GM21528 (cell line): ENCODE results near the gene IFT43.
"Not testable (repeated sequence)": the region's sequence is repeated elsewhere in the genome, so short reads cannot be mapped to it uniquely, and the experiment has no call there.

ENCODE experiments used
- ATAC-seq: cut with Tn5 transposase; IDR thresholded peaks from one replicate; pipeline ENCODE4 v1.9.1; 2021; ENCODE audit warnings: mild to moderate bottlenecking, moderate library complexity; ENCODE audit not compliant: unreplicated experiment, low FRiP score

IFT43 gene

DNA sequence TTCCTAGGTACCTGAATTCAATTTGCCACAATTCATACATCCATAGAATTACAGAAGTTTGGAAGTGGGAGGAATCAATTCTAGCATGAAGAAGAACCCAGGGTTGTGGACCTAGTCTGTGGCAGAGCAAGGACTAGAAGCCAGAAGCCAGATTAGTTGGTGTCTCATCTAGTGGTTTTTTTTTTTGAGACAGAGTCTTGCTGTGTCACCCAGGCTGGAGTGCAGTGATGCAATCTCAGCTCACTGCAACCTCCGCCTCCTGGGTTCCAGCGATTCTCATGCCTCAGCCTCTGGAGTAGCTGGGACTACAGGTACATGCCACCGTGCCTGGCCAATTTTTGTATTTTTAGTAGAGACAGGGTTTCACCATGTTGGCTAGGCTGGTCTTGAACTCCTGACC is 24.1 kb downstream of the IFT43 start:
- ATAC-seq = not testable (repeated sequence)

DNA sequence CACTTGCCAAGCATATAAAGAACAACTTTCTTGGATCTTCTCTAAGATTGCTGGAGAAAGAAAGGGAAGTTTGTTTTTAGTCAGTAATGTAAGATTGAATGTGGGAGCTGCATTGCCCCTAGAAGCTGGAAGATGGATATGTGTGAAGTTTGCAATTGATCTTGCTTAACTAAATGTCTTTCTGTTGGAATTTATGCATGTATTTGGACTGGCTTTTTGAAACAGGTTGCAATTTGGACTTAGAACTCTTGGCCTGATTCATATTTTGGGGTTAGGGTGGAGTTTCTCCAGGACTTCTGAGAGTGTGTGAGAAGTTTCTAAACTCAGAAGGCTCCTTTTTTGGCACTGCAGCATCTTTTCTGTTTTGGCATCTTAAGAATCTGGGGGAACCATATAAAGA is 26.4 kb downstream of the IFT43 start:
- no peak for ATAC-seq

DNA sequence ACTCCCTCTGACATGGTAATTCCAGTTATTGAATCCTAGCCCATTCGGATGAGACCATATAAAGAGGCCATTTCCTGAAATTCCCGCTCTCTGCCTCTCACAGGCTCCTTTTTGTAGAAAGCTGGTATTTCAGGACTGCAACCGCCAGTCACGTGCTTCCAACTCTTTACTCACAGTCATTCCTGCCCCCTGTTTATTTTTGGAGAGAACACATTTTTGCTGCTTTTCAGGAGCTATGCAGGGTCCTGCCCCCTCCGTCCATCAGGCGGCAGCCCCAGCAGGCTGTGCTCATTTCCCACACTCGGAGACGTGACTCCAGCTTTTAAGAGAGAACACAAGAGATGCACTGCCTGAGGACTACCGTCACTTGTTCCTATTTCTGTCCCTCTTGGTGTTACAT is 26.8 kb downstream of the IFT43 start:
- ATAC-seq = no peak

DNA sequence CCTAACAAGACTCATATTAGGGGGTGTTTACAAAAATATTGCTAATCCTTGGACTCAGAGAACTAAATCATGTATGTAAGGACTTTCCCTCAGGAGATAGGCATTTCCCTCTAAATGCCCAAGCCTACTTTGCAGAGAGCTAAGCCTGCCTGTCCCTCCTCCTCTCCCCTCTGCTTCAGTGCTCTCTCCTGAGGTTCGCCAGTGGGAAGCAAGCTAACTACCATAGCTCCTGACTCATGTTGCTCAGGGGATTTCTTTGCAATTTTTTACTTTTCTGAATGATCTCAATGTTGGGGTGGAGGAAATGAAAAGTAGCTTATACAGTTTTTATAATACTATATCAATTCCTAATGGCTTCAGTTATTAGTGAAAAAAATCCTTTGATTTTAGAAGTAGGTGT is 29.6 kb downstream of the IFT43 start:
- ATAC-seq = no peak

DNA sequence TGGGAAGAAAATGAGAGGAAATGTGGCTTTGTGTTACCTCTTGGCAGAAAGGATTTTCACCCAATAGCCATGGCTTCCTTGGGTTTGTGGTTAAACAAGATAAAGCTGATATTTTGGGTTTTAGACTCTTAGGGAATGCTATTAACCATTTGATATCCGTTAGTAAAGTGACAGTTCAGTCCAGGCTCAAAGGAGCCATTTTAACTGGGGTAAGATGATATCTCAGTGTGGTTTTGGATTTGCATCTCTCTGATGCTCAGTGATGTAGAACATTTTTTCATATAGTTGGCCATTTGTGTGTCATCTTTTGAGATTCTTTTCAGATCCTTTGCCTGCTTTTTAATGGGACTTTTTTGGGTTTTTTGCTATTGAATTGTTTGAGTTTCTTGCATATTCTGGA is 30.1 kb downstream of the IFT43 start:
- no peak for ATAC-seq

DNA sequence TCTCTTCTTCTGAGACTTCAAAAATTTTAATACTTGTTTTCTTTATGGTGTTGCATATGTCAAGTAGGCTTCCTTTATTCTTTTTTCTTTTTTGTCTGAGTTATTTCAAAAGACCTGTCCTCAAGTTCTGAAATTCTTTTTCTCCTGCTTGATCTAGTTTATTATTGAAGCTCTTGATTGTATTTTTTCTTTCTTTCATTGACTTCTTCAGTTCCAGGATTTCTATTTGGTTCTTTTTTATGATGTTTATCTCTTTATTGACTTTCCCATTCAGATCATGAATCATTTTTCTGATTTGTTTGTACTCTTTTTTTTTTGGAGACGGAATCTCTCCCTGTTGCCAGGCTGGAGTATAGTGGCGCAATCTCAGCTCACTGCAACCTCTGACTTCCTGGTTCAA is 34.1 kb downstream of the IFT43 start:
- no peak for ATAC-seq

DNA sequence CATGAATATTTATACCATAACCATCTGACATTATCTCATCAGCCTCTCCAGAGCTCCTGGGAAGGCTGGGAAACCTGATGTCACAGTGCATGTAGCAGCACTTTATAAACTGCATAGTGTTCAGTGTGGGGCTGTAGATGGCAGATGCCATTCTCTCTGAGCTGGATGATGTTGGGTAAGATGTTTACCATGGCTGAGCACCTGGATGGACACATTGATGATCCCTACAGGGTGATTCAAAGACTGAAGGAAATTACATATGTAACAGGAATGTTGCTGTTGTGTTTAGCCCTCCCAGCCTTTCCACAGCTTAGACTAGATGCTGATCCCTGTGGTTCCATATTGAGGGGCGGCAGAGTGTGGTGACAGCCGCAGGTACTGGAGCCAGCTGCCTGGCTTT is 37.4 kb downstream of the IFT43 start:
- no peak for ATAC-seq

DNA sequence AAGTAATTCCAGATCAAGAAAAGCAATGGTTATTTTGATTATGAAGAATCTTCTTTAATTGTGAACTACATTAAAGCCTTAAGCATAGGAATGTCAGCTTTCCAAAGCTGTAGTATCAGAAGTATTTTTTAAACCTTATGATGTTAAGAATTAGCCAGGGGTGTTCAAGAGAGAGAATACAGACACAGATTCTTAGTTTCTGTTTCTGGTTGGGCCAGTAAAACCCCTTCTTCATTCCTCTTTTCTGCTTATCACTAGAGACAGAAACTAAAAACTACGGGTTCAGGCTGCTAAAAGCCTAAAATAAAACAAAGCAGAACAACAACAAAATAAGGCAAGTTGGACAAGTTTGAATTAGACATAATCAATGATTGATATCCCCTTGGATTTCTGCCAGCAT is 38.2 kb downstream of the IFT43 start:
- ATAC-seq = no peak

DNA sequence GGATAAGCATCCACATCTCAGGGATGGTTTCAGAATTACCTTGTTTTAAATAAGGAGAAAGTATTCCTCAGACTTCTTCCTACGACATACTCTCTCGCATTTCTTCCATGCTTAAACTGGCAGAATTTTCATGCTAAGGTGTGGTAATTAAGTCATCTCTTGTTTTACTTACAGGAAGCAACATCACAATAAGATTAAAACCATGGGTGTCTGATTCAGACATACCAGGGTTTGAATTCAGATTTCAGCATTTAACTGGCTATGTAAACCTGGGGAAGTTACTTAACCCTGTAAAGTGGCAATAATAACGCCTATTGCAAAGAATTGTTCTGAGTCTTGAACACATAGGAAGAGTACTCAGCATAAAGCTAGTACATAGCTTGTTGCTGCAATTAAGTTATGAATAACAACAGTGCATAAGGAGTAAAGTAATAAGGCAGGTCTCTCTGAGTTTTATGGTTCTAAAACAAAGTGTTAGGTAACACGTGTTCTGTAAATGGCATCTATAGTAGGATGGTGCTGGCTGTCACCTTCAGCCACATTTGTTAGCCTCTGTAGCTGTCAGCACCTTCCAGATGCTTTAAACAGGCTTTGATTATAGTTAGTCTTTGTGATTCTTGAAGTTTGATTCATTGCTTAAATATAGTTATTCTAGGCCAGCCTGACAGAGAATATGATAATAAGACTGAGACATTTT is 38.8 kb downstream of the IFT43 start:
- ATAC-seq = no peak

DNA sequence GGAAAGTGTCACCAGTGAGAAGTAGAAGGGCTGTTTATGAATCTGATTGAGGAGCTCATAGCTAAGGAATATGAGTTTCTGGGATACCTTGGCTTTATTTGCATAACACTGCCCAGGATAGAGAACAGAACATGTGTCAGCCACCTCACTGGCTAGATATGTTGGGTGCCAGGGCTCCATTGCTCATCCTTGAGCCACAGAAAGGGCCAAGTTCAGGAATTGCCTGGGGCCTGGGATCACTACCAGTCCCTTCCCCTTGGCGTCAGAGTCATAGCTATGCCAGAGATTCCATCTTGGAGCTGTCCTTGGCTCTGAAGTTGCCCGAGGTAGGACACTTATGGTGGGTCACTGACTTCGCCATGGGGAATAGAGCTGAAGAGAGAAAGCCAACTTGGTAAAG is 49.0 kb downstream of the IFT43 start:
- ATAC-seq = no peak

DNA sequence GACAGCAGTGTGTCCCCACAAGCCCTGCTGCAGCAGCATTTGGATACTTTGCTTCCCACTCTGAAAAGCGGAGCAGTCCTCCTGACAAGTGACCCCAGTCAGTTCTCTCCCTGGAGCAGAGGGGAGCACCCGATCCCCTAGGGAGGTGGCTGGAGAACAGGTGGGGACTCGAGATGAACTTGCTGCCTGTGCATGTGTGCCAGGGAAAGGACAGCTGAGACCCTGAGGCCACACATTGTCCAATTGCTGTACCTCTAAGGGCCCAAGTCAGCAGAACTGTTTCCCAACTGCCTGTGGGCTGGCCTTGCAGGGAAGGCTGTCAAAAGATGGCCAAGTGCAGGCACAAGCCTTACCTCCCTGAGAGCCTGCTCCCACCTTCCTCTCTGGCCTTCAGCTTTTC is 55.1 kb downstream of the IFT43 start:
- ATAC-seq = no peak

DNA sequence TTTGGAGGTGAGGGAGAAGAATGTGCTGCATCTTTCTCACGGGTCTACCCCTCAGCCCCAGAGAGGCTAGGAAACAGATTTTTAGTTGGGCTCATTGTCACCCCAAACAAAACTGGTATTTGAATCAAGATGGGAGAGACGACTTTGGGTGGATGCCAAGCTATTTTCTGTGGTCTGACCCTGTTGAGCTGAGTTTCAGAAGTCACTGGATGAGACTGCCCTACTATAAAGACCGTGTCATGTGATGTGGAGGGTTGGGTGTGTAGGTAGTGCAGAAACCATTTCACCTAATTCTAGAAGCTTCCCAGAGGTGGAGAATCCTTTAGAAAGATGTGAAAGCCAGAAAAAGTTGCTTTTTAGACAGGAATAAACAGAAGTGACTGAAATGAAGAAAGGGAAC is 60.2 kb downstream of the IFT43 start:
- no peak for ATAC-seq

DNA sequence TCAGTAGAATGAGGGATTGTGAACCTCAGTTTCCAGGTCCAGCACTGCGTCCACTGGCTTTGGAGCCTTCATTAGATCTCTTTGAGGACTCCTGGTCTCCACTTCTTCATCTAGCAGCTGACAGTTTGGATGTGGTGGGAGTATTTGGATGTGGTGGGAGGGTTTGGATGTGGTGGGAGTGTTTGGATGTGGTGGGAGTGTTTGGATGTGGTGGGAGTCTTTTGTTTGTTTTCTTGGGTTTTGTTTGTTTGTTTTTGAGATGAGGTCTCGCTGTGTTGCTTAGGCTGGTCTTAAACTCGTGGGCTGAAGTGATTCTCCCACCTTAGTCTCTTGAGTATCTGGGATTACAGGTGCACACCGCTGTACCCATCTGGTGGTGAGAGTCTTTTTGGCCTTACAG is 64.7 kb downstream of the IFT43 start:
- ATAC-seq = no peak

DNA sequence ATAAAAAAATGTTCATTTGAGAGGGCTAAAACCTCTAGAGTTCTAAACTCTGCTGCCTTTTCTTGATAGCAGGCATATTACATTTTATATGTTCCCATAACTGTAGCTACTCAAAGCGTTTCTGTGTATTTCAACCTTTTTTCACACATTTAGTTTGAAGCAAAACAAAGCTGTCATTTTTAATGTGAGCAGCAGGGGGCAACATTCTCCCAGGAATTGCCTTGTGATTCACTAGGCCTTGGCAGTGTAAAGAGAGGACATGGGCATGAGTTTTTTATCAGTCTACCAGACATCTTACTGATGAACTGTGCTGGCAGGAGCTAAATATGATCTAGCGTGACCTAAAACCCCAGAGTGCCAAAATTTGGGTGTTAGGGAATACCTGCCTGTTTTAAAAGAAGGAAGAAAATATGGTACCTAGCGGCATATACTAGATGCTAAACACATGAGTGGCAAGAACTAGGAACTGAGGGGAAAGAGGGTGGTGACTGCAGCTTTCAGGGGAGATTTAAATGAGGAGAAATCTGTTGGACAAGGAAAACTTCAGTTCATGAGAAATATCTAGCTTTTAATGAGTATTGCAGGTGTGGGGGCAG is 65.3 kb downstream of the IFT43 start:
- ATAC-seq = no peak

DNA sequence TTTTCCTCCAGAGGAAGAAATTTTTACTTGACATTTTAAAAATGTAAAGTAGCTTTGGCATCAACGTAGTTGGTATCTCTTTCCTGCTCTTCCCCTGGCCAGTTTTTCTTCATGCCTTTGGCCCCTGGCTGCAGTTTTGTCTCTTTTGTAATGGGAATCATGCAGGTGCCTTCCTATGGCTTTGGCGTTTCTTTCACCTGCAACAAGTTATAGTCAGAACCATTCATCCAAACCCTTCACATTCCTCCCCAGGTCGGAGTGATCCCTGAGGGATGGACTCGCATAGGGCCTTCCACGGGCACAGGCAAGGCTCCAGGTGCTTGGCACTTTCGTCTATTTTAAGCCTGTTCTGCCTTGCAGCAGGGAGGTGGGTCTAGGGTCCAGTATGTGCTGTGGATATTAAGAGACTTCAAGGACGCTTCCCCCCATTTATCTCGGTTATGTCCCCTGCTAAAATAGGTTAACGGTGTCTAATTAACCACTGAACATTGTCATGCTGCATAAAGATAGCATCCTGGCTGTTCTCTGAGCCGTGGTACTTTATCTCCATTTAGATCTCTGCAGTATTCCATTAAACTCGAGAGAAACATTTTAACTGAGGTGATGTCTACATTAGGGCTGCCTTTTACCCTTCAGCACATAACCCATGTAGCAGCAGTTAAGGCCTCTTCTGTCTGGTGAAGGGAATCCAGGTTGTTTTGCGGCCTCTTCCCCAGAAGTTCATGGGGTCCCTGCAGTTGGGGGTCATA is 66.3 kb downstream of the IFT43 start:
- ATAC-seq = no peak

DNA sequence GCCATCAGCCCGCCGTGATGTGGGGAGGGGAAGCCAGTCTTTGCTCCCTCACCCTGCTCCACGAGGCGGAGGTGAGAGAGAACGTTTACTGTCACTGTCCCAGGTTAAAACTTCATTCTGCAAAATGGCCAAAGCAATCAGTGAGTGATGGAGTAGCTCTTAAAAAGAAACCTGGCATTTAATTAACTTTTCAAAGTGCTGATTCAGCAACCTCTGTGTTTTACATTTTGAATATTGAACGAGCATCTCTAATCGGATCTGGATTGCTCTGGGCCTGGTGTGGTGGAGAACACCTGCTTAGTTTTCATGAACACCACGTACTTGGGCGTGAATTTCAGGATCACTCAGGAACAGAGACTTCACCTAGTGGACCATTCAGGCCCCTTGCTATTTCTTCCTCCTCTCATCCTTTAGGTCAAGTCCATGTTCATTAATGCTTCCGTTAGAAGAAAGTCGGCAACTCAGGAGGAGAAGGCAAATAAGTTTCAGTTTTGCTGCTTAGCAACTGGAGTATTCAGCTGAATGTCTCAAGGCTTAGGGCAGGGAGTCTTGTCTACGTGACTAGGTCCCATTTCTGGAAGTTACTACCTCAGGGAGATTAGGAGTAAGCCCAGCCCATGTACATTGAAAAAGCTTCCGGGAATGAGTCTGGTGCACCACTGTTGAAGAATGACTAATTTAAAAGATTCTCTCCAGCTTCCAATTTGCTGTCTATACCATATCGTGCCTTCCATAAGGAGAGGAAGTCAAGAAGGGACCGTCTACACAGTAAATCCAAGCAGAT is 68.2 kb downstream of the IFT43 start:
- no peak for ATAC-seq

DNA sequence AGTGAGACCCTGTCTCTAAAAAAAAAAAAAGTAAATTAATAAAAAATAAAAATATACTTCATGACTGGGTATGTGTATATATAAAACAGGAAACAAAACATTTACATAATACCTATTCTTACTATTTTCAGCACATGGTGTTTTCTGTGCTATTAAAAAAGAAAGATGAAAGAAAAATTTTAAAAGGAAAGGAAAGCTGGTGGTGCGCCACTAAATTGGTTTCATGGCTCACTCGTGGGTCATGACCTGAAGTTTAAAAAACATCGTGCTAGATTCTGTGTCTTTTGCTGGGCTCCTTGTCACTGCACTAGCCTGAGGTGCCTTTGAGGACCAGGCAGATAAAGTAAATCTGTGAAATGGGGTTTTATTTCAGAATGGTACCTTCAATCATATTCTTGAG is 69.8 kb downstream of the IFT43 start:
- no peak for ATAC-seq

DNA sequence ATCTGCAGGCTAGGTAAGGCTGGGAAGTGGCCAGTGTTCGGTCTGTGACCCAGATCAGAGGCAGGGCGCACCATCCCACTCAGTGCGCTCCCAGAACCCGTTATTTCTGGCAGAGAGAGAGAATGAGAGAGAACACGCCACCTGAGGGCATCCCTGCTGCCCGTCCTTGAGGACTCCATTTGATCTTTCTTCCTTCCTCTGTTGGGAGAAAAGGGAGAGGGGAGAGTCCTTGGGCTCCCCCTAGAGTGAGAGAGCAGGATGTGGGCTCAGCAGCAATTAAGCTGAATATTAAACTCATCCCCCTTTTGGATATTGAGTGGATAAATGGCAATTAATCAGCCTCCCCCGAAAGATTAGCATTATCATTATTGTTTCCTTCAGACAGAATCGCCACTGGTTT is 70.6 kb downstream of the IFT43 start:
- ATAC-seq = no peak

DNA sequence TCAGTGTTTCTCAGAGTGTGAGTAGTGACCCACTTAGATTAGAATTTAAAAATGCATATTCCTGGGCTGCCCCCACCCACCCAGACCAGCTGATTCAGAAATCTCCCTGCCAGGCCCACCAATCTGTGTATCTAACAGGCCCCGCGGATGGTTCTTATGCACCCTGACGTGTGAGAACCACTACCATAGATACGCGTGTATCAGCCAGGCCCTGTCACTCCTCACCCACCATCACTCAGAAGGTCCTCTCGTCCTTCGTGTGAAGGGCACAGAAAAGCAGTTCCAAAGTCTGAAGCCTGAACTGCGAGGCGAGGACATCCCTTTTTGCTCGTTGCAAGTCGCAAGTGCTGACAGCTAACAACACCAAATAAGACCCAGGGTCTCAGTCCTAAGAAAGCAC is 72.4 kb downstream of the IFT43 start:
- ATAC-seq = no peak

DNA sequence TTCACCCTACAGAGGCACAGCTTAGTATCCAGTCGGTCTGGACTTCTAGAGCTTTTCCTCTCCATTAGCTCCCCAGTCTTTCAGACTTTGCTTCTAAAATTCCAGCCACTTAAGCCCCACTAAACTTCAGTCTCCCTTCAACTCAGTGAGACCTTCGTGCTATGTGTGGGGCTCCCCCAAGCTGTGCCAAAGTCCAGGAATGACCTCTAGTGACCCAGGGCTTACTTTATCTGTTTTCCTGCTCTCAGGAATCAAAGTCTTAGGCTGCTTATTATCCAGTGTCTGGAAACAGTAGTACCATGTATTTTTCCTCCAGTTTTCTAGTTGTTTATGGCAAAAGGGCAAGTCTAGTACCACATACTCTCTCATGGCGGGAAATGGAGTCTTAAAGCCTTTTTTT is 77.8 kb downstream of the IFT43 start:
- ATAC-seq = no peak

DNA sequence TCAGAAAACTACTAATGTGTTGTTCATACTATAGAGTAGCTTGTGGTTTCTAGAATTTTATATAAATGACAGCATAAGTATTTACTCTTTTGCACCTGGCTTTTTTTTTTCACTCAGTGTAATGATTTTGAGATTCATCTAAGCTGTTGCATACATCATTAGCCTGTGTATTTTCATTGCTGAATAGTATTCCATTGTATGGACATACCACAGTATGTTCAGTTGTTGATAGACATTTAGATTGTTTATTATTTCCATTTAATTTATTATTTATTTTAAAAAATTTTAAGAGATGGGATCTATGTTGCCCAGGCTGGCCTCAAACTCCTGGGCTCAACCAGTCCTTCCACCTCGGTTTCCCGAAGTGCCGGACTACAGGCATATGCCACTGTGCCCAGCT is 80.0 kb downstream of the IFT43 start:
- no peak for ATAC-seq
